GM18526 (cell line): Measurements from ENCODE around the gene ABTB2.

ENCODE experiments used
- POLR2A ChIP-seq: IDR thresholded peaks from 3 replicates; pipeline ENCODE4 v1.6.1; 2011; ENCODE audit not compliant: insufficient read length; ENCODE audit errors: extremely low read depth

ABTB2 gene

GRCh38 chr11:34335801-34336200 is 22.0 kb downstream of the ABTB2 start:
- TF ChIP-seq POLR2A: no peak

GRCh38 chr11:34335331-34335730 is 22.5 kb downstream of the ABTB2 start:
- no peak for TF ChIP-seq POLR2A

- no peak for TF ChIP-seq POLR2A
Observed at GRCh38 chr11:34333787-34334186, 24.0 kb downstream of the ABTB2 start.

- no peak for TF ChIP-seq POLR2A
Observed at GRCh38 chr11:34332524-34332923, 25.3 kb downstream of the ABTB2 start.

- TF ChIP-seq POLR2A: no peak
Observed at GRCh38 chr11:34331736-34332135, 26.1 kb downstream of the ABTB2 start.

GRCh38 chr11:34331329-34331728 is 26.5 kb downstream of the ABTB2 start:
- TF ChIP-seq POLR2A: no peak

- no peak for TF ChIP-seq POLR2A
Observed at GRCh38 chr11:34330653-34331052, 27.2 kb downstream of the ABTB2 start.

GRCh38 chr11:34329876-34330275 is 27.9 kb downstream of the ABTB2 start:
- no peak for TF ChIP-seq POLR2A

- TF ChIP-seq POLR2A: no peak
Observed at GRCh38 chr11:34328632-34328910, 29.2 kb downstream of the ABTB2 start.

GRCh38 chr11:34327804-34328631 is 29.8 kb downstream of the ABTB2 start:
- no peak for TF ChIP-seq POLR2A

- no peak for TF ChIP-seq POLR2A
Observed at GRCh38 chr11:34324466-34324865, 33.3 kb downstream of the ABTB2 start.

- no peak for TF ChIP-seq POLR2A
Observed at GRCh38 chr11:34323601-34324000, 34.2 kb downstream of the ABTB2 start.

GRCh38 chr11:34318111-34319037 is 39.4 kb downstream of the ABTB2 start:
- no peak for TF ChIP-seq POLR2A

GRCh38 chr11:34317666-34318065 is 40.1 kb downstream of the ABTB2 start:
- no peak for TF ChIP-seq POLR2A

- TF ChIP-seq POLR2A: no peak
Observed at GRCh38 chr11:34317036-34317360, 40.8 kb downstream of the ABTB2 start.

GRCh38 chr11:34316347-34317035 is 41.3 kb downstream of the ABTB2 start:
- TF ChIP-seq POLR2A: no peak

GRCh38 chr11:34315394-34315793 is 42.4 kb downstream of the ABTB2 start:
- no peak for TF ChIP-seq POLR2A

- no peak for TF ChIP-seq POLR2A
Observed at GRCh38 chr11:34314936-34315335, 42.9 kb downstream of the ABTB2 start.
